Skin epidermis (tissue), 12 donors: ENCODE results near the gene DAPK2.
"Not testable (repeated sequence)": the region's sequence is repeated elsewhere in the genome, so short reads cannot be mapped to it uniquely, and the experiment has no call there.

ENCODE experiments used
- H3K27ac ChIP-seq, 21 experiments: fragments of 200-600 bp; sonication (generic) in 11 of 21; one replicate each; pipeline ENCODE4 v1.5.0; 2020; ENCODE audit warnings: mild to moderate bottlenecking in 3 of 21, inconsistent platforms in 2 of 21, moderate library complexity in 2 of 21
- H3K4me3 ChIP-seq, 7 experiments: fragments of 200-600 bp; sonication (generic) in 2 of 7; one replicate each; pipeline ENCODE4 v1.5.0; 2020; ENCODE audit warnings: inconsistent platforms in 2 of 7, mild to moderate bottlenecking in 2 of 7, moderate library complexity in 1 of 7

The DAPK2 gene

DNA sequence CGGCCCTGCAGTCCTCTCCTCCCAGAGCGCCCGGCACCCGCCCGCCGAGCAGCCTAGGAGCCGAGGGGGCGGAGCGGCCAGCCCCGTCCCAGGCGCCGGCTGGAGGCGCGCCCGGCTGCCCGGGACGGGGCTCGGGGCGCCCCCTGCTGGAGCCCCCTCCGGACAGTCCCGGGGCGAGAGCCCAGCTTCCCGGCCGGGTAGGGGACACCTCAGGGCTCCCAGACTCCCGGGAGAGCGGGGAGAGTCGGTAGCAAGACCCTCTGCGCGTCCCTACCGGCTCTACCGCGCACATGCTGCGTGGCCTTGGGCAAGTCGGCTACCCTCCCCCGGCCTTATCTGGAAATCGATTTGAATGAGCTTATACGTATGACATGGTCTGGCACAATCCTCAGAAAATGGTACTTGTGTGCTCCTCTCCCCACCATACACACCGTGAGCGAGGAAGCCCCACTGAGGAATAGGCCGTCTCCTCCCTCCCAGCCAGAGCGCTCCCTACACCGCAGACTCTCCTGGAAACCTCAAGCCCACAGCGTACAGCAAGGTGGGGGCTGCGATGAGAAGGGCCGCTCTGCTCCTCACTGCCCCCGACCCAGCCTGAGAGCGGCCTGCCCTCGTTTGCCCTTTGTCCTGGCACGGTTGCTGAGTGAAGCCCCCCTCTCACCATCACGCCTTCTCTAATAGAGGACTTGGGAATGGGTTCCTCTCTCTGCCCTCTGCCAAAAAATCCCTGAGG, at the start of gene DAPK2:
DAPK2 (minus strand) TSS at position 65 of the 733 bp plus-strand sequence. CDS start 6,224 bp downstream, outside the sequence.
- H3K27ac ChIP-seq = peak within 1 kb of the TSS in 19 of 21 experiments; percentile 2 to 86 (median 62)

DNA sequence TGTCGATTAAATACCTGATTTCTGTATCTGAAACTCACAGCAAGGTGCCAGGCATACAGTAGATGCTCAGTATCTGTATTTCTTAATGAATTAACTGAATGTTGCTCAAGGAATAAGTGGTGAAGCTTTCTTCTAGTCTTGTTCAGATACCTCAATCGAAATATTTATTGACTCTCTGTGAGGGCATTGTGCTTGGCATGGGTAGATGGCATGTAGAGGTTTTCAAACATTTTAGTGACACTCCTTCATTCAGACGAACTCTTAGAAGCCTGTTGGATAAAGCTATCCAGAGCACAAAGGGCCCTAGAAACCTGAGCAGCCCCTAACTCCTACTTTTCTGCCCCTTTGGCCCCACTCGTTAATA, 49.1 kb upstream of the DAPK2 start:
- Histone ChIP-seq H3K4me3 (peak overlapping the region; percentile 67 to 98 (median 94)), H3K27ac (peak overlapping the region in 19 of 21 experiments; percentile 69 to 94 (median 88))

More for the DNA sequence above, at the start of gene DAPK2:
- peak within 1 kb of the TSS; percentile 41 to 65 (median 54) for H3K4me3 ChIP-seq

DNA sequence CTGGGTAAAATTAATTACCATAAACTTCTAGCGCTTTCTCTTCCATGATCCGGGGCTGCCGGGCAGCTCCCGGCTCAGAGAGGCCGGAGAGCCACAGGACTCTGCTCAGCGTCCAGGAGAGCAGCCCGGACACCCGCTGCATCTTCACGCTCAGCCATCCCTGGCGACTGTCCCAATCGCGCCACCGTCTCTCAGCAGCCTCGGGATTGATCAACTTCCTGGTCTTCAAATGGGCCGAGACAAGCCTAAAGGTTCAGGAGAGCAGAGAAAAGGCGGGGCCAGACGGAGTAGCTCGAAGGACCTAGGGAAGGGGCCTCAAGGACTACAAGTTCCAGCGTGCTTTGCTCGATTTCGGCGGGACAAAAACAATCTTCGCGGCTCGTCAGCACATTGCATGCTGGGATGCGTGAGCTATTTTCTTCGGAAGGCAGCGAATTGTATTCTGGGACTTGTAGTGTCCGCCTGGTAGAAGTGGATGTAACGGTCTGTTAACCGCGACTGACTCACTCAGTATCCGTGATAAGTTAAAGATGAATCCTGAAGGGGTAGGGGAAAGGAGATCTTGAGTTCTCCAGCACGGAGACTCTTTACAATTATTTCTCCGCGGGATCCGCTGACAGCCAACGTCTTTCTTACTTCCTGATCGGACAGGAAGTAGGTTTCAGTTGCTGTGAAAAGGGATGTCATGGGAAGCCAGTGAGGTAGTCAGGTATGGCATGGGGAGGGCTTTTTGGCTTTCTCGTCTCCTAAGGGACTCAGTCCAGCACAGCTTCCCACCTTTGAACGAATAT, 47.5 kb upstream of the DAPK2 start, which contains the start of gene CIAO2A:
CIAO2A (minus strand) TSS at position 212 of the 791 bp plus-strand sequence; CDS start at position 142, 70 bp downstream.
- Histone ChIP-seq H3K4me3 (peak within 1 kb of the TSS; percentile 44 to 79 (median 66)), H3K27ac (peak within 1 kb of the TSS; percentile 19 to 94 (median 83))

DNA sequence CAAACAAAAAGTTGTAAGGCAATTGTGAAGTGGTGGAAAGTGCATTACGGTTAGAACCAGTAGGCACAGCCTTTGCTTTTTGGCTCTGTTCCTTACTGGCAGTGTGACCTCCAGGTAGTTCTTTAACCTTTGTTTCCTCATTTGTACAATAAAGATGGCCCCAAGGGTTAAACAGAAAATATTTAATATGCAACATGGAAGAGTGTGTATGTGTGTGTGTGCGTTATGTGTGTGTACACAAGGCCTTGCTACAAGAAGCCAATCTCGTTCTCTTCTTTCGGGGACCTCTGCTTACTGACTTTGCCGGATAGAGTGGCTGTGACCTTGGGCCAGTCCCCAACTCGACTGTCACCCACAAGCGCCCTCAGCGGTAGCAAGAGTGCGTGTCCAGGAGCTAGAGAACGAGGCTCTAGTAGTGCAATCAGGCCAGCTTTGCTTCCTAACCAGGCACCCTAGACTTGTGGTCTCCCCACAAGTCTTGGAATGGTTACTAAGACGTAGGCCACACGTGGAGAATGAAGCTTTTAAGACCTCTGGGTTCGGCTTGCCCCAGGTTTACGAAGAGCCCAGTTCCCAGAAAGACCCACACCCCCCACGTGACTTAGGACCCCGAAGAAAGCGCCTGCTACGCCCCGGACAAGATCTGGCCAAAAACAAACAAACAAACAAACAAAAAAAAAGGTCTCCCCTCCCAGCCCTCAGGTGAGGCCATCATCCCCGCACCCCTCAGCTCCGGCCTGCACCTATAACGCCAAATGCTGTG, 46.8 kb upstream of the DAPK2 start:
- Histone ChIP-seq H3K4me3 (peak overlapping the region; percentile 44 to 79 (median 66)), H3K27ac (peak overlapping the region; percentile 19 to 94 (median 83))

DNA sequence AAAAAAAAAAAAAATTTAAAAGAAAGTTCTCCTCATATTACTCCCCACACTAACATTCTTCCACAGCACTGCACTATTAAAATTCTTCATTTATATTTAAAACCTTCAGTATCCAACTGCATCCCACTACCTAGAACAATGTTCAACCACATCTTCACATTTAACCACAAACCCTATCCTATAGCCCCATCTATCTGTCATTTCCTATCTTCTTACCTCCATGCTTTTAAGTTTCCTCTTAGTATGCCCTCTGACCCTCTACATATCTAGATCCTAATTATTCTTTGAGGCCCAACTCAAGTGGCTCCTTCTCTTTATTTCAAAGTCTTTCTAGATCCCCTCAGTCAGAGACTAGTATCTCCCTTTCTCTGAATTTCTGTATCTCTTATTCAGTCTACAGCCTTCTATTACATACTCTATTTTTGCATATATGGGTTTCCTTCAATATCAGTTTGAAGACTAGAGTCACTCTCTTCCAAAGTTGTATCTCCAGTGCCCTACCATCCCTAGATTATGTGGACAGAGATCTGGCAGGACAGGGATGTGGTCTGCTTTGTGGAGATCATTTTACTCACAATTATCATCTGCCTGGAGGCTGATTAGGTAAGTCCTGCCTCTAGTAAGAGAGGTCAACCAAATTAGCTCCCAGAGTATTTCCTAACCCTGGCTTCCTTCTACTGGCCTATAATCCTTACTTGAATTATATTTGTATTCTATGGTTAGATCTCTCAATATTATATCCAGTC, 46.0 kb upstream of the DAPK2 start:
- Histone ChIP-seq H3K4me3 (peak overlapping the region in 6 of 7 experiments; percentile 44 to 79 (median 68)), H3K27ac (peak overlapping the region in 14 of 21 experiments; percentile 79 to 94 (median 83))

DNA sequence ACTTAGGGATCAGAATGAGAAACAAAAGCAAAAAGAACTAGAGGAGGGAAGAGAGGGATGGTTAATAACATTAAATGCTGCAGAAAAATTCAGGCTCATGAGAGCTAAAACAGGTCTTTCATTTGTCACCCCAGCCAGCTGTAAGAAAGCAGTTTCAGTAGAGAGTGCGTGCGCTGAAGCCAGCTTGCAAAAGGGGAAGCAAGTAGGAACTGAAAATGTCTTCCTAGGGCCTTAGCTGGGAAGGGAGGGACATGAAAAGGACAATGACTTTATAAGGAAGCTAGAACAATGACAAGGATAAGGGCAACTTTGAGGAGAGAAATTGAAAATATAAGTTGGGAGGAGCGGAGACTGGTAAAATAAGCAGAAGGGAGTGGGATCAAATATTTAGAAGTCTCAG, 44.2 kb upstream of the DAPK2 start:
- Histone ChIP-seq H3K27ac (peak overlapping the region in 11 of 21 experiments; percentile 8 to 94 (median 52)), H3K4me3 (no peak overlapping the region)

- H3K4me3 ChIP-seq = no peak overlapping the region
- peak overlapping the region in 12 of 21 experiments; percentile 8 to 94 (median 52) for H3K27ac ChIP-seq
These were observed 43.4 kb upstream of the DAPK2 start for GRCh38 chr15:64089543-64090280.

GRCh38 chr15:64082757-64083156, 36.5 kb upstream of the DAPK2 start:
- no peak overlapping the region for H3K27ac ChIP-seq
- H3K4me3 ChIP-seq = no peak overlapping the region

GRCh38 chr15:64073496-64073895, 27.2 kb upstream of the DAPK2 start:
- not testable (repeated sequence) for H3K4me3 ChIP-seq, H3K27ac ChIP-seq

GRCh38 chr15:64072812-64073211, 26.5 kb upstream of the DAPK2 start:
- Histone ChIP-seq H3K4me3 (no peak overlapping the region), H3K27ac (peak overlapping the region in 1 of 21 experiments; percentile 40)

GRCh38 chr15:64071931-64072765, 25.9 kb upstream of the DAPK2 start:
- Histone ChIP-seq H3K4me3 (no peak overlapping the region), H3K27ac (peak overlapping the region in 17 of 21 experiments; percentile 8 to 78 (median 52))

GRCh38 chr15:64070965-64071851, 24.9 kb upstream of the DAPK2 start:
- peak overlapping the region in 18 of 21 experiments; percentile 8 to 78 (median 50) for H3K27ac ChIP-seq
- no peak overlapping the region for H3K4me3 ChIP-seq

DNA sequence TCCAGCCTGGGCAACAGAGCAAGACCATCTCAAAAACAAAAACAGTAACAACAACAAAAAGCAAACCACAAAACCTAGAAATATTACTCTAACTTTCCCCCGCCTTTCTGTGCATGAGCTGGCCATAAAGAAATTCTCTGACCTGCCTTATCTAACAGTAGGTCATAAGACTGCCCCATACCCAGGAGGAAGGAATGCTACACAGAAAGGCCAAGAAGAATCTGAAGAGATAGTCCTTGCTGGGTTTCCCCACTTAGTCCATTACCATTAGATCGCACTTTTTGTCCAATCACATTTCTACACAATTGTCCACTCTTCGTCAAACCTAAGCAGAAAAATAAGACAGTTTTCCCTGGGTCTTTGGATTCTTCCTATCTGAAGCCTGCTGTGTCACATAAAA, 23.8 kb upstream of the DAPK2 start:
- Histone ChIP-seq H3K4me3 (no peak overlapping the region), H3K27ac (peak overlapping the region in 12 of 21 experiments; percentile 4 to 78 (median 44))

- H3K27ac ChIP-seq = no peak overlapping the region
- no peak overlapping the region for H3K4me3 ChIP-seq
These were observed 21.8 kb upstream of the DAPK2 start for GRCh38 chr15:64068133-64068532.

DNA sequence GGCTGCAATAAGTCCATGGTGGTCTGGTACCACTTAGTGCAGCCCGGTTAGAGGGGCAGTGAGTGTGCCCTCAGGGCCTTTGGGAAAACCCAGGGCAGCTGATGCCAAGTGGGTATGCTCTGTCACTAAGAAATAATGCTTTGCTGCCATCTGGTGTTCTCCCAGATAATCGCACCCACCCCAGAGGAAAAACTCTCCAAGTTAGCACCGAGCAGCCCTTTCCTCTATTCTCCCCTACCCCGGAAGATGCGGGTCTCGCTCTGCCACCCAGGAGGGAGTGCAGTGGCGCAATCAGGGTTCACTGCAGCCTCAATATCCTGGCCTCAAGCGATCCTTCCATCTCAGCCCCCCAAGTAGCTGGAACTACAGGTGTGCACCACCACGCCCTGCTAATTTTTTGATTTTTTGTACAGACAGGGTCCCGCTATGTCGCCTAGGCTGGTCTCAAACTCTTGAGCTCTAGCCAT, 21.3 kb upstream of the DAPK2 start:
- no peak overlapping the region for H3K4me3 ChIP-seq
- no peak overlapping the region for H3K27ac ChIP-seq

- no peak overlapping the region for H3K27ac ChIP-seq
- no peak overlapping the region for H3K4me3 ChIP-seq
These were observed 20.2 kb upstream of the DAPK2 start for GRCh38 chr15:64066451-64066850.
